GM18909 (cell line): ENCODE data around the gene FUT1.
A peak's percentile ranks its signal among the peaks of the same experiment; 100 is the strongest.
"Not testable (repeated sequence)": the region's sequence is repeated elsewhere in the genome, so short reads cannot be mapped to it uniquely, and the experiment has no call there.

ENCODE experiments used
- ATAC-seq: cut with Tn5 transposase; IDR thresholded peaks from one replicate; pipeline ENCODE4 v1.9.1; 2021; ENCODE audit warnings: mild to moderate bottlenecking; ENCODE audit not compliant: unreplicated experiment, poor library complexity

The FUT1 gene

DNA sequence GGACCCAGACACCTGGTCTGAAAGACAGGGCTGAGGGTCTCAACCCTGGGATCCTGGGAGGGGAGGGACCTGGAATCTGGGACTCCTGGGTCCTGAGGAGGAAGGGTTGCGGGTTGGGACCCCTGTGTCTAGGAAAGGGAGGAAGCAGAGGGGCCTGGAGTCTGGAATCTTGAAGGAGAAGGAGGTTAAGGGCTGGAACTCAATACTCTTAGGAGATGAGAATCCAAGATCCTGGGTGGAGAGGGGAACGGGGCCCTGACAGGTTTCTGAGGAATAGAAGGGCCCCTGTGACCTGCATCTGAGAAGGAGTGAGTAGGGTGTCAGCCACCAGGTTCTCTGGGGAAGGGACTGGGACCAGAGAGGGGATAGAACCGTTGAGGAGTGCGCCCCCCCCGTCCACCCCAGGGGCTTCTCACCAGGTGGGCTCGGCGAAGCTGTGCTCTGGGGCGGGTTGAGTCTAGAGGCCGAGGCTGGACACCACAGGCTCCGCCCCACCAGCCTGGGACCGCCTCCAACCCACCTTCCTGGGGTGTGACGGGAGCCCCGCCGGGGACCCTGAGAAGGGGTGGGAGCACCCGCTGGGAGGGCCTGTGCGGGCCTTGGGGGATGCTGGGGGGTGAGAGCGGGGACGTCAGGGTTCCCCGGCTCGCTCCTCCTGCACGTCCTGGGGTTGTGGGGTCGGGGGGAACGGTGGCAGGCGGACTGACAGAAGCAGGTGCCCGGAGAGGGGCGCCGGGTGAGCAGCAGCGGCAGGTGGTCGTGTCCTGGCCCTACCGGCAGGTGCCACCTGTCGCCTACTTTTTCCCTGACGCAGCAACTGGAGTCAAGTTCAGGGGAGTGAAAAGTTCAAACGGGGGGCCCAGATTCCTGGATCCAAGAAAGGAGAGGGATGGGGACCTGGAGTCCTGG is 32.9 kb downstream of the FUT1 start, which contains the start of gene MAMSTR:
Gene MAMSTR, minus strand, starts transcription at position 463 of the 909 bp plus-strand sequence. CDS start 694 bp downstream, outside the sequence.
- ATAC-seq, result no peak

DNA sequence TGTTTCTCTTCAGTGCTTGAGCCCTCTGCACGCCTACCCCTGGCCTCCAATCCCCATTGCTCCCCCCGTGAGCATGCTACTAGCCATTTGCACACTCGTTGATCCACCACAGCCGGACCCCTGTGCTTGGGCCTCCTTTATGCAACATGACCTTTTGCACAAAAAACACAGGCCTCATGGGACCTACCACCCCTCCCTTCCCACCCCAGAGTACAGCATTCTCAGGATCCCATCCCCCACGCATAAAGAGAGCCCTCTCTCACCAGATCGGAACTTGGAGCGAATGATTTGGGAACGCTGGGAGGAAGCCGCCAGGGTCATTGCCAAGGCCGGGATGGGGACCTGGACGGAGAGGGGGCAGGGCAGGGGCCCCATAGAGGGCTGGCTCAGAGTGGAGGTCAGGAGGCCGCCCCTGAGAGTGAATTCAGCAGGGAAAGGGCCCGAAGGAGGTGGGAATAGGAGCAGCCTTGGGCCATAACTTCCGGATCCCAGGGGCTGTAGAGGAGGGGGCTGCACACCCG is 33.7 kb downstream of the FUT1 start:
- ATAC-seq, result no peak

DNA sequence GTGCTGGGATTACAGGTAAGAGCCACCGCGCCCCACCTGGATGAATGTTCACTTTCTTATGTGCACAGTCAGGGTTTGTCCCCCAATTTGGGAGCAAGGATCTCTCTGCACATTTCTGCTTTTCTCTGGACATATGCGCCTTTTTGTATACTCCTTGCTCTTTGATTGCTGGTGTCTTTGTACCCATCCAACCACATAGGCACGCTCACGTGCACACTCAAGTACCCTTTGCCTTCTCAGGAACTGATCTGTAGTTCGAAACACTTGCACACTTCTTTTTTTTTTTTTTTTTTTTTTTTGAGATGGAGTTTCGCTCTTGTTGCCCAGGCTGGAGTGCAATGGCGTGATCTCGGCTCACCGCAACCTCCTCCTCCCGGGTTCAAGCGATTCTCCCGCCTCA is 34.3 kb downstream of the FUT1 start:
- not testable (repeated sequence) for ATAC-seq

DNA sequence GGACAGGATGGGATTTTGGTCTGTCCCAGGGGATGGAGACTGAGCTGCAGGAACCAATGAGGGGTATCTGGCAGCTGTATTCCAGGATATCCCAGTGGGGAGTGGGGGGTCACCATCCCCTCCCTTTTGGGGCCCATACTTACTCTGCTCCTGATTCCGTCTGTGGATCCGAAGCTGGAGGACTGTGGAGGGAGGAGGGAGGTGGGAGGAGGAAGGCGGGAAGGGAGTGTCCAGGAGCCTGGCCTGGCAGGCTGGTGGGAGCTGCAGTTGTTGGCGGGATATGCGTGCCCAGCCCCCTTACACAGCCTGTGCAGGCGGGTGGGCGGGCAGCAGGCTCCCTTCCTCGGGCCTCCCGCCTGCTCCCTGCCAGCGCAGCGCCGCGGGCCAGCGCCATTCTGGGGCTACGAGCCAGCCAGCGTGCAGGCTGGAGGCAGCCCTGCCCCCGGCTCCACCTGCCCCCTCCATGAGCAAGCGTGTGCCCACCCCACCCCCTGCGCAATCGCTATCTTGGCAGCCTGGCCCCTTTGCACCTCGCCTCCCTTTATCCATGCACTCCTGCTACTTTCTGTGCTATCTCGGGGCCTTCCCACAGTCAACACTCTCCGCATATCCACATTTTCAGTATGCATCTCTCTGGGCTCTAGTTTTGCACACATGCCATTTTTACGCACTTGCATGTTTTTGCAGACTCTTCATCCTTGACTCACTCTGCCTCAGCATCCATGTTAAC is 35.7 kb downstream of the FUT1 start:
- no peak for ATAC-seq

DNA sequence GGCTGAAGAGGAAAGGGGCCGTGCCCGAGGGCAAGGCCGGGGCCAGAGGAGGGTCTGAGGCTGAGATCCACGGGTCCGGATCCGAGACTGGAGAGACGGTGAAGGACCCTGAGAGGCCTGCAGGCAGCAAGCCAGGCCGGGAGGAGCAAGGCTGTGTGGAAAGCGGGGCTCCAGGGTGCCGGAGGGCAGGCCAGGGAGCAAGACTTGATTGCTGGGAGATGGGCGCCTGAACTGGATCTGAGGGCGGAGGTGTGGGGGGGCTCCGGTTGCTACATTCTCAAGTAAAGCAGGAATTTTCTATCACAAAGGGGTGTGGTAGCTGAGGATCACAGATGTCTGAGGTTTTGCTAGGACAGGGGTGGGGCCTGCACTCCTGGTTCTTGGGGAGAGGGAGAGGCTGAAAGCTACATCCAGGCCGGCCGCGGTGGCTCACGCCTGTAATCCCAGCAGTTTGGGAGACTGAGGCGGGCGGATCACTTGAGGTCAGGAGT is 36.7 kb downstream of the FUT1 start:
- no peak for ATAC-seq

DNA sequence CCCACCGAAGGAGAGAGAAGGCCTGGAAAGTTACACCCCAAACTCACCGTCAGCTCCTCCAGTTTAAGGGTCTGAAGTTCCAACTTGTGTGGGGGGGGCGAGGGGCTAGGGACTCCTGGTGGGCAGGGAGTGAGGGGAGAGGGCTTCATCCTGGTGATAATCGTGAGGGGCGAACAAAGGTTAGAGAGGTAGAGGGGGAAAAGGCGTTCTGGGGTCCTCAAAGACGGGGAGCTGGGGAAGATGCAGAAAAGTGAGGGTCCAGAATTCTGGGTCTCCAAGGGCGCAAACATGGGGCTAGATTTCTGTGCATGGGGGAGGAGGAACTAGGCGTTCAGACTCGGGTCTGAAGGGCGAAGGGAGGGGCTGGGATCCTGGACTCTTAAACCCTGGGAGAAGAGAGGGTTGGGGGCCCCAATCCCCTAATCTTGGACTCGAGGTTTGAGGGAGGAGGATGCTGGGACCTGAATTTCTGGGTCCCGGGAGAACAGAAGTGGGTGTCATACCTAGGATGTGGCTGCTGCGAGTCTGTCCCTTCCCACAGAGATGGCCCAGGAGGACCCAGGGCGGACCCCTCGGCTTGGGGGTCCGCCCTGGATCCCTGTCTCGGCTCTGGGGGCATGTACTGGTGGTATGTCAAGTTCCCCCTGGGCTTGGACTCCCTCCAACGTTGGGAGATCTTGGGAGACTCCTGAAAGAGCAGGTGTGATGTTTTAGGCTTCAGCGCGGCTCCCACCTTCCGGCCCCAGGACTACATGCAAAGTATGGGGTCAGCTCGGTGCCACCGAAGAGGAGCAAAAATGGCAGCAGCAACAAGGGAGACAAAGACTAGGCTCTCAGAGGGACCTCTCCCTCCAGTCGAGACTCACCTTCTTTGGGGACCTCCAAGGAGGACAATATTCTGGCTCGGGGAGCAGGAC is 37.4 kb downstream of the FUT1 start:
- no peak for ATAC-seq

DNA sequence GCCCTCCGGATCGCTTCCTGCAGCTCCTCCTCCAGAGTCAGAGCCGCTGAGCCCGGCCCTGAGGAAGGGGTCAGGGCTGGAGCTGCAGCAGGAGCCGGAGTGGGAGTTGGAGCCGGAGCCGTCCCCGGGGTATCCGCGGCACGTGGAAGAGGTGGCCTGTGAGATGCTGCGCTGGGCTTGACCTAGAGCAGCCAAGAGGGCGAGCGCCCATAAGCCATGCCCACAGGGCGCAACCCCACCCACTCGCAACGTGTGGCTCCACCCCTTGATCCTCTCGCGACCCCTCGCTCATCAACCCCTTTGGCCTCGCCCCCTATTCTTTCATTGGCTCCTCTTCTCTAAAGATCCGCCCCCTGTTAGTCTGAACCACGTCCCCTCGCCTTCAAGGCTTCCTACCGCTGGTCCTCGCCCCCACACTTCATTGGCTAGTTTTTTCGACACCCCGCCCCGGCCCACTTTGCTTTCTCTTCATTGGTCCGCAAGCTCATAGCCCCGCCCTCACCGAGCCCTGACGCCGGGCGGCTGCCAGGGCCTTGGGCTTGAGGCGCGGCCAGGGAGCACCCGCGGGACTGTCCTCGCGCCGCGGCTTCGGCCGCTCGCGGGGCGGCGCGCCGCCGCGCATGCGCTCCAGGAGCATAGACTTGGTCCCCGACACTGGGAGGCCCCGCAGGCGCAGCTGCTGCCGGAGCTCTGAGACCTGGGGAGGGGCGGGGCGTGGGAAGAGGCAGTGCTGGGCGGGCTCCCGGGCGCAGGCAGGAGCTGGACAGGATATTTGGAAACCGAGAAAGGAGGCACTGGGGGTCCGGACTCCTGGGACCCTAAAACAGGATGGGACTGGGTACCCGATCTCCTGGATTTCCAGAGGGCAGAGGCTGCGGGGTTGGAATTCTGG is 38.3 kb downstream of the FUT1 start:
- peak; percentile 94 for ATAC-seq

DNA sequence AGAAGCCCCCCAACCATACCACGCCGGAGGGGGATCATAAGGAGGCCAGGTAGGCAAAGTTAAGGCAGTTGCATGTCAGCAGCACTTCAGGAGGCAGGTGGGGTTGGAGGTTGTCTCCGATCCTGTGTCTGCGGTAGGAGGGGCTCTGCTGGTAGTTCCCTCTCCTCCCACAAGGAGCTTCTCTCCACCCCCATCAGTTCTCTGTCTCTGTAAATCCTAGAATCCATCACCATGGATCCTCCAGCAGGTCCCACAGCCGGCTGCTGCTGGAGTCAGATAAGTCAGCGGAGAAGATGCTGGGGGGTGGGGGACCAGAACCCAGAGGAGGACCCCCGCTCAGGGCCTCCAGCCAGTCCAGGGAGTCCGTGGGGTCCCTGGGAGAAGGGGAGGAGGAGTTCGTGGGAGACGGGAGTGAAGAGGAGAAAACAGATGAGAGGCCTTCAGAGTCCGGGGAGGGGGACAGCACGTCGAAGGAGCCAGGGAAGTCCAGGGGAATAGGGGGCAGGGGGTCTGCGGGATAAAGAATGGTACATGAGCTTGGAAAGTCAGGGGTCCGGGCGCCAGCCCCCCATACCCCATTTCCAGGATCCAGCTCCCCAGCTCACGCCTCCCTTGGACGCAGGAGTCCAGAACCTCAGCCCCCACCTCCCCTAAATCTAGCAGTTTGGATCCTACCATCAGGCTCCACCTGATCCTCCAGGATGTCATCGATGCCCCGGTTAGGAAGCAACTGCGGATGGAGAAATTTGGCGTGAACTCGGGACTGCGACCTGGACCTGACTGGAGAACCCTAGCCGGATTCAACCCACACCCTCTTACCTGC is 39.2 kb downstream of the FUT1 start:
- no peak for ATAC-seq

DNA sequence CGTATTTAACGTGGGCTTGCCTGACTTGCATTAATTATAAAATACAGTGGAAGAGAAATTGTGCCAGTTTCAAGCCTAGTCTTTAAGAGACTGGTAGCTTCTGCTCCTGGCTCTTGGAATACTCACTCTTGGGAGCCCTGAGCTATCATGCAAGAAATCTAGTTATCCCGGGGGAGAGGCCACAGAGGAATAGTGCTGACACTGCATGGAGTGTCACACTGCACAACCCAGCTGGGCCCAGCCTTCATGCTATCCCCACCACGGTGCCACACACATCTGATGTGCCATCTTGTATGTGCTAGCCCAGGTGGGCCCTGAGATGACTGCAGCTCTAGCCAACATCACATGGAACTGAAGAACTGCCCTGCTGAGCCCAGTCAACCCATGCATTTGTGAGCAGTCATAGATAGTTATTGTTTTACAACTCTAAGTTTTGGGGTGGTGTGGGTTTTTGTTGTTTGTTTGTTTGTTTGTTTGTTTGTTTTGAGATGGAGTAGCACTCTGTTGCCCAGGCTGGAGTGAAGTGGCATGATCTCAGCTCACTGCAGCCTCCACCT is 41.3 kb downstream of the FUT1 start:
- ATAC-seq, result no peak

DNA sequence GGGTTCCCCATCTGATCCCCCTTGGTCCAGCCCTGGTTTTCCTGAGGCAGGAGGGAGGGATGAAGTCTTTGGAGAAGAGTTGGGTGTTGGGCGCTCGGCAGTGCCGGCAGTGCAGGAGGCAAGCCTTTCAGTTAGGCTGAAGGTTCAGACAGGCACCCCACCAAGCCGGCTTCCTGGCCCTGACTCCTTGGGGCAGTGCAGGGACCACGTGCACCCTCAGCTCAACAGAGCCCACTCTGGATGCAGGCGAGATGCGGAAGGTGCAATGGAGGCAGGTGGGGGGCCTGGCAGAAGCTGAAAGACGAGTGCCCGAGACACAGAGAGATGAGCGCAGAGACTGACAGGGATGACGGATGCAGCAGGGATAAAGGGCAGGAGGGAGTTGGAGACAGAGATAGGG is 44.0 kb downstream of the FUT1 start:
- ATAC-seq, result no peak

DNA sequence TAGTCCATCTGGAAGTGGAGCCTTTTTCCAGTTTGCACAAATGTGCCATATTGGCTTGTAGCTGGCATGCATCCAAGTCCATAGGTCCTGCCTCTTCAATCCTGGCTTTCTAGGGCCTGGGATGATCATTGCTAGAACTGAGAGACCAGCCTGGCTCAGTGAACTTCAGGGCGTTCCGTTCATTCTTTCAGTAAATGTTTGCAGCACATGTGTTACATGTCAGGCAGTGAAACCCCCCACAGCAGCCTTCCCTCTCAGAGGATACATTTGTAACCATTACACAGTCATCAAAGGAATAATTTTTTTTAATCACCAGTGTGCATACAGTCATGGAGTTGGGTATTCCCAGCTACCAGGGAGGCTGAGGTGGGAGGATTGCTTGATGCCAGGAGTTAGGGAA is 47.0 kb downstream of the FUT1 start:
- ATAC-seq, result no peak

DNA sequence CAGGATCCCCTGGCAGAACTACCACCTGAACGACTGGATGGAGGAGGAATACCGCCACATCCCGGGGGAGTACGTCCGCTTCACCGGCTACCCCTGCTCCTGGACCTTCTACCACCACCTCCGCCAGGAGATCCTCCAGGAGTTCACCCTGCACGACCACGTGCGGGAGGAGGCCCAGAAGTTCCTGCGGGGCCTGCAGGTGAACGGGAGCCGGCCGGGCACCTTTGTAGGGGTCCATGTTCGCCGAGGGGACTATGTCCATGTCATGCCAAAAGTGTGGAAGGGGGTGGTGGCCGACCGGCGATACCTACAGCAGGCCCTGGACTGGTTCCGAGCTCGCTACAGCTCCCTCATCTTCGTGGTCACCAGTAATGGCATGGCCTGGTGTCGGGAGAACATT is 49.1 kb downstream of the FUT1 start:
- ATAC-seq, result no peak

DNA sequence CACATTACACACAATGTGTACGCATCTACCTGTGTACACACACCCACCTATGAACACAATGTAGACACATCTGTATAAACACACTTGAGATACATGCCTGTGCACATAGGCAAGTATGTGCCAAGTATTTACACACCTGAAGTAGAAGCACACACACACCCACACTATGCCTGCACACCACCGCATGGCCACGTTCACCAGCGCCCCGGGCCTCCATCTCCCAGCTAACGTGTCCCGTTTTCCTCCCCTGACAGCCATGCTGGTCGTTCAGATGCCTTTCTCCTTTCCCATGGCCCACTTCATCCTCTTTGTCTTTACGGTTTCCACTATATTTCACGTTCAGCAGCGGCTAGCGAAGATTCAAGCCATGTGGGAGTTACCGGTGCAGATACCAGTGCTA is 49.7 kb downstream of the FUT1 start:
- no peak for ATAC-seq

DNA sequence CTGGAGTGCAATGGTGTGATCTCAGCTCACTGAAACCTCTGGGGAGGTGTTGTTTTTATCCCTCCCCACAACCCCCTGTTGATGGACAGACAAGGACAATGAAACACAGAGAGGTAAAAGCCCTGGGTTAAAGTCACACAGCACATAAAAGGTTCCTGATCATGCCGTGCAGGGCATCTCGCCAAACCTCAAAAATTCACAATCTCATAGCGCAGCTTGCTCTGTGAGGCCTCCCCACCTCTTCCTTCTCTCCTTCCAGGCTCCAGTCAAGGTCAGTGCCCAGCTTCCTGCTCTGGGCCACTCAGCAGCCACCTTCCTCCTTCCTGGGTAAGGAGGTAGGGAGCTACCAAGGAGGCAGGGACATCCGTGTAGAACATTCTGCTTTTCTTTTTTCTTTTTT is 54.4 kb downstream of the FUT1 start:
- no peak for ATAC-seq
